HG03060 (cell line): ENCODE results near the gene CDIP1.
"Not testable (repeated sequence)": the region's sequence is repeated elsewhere in the genome, so short reads cannot be mapped to it uniquely, and the experiment has no call there.

Experiments
- ATAC-seq: cut with Tn5 transposase; IDR thresholded peaks from one replicate; pipeline ENCODE4 v1.9.1; 2021; ENCODE audit warnings: low read depth, moderate number of reproducible peaks; ENCODE audit not compliant: unreplicated experiment

CDIP1 gene

GRCh38 chr16:4538350-4539235 lies at the start of gene CDIP1:
Gene CDIP1, minus strand, starts transcription at chr16:4538773. Its CDS starts 24,643 bp downstream, at chr16:4514130.
- ATAC-seq: no peak

GRCh38 chr16:4586291-4586690 lies 47.7 kb upstream of the CDIP1 start:
- ATAC-seq: no peak

GRCh38 chr16:4583906-4584305 lies 45.3 kb upstream of the CDIP1 start:
- no peak for ATAC-seq

- ATAC-seq: no peak
These were observed 41.7 kb upstream of the CDIP1 start for GRCh38 chr16:4580250-4580649.

- no peak for ATAC-seq
These were observed 40.5 kb upstream of the CDIP1 start for GRCh38 chr16:4578961-4579530.

GRCh38 chr16:4576008-4576407 lies 37.4 kb upstream of the CDIP1 start:
- no peak for ATAC-seq

GRCh38 chr16:4574919-4575705 lies 36.5 kb upstream of the CDIP1 start:
- ATAC-seq: no peak

GRCh38 chr16:4573926-4574325 lies 35.4 kb upstream of the CDIP1 start:
- not testable (repeated sequence) for ATAC-seq

- no peak for ATAC-seq
These were observed 34.1 kb upstream of the CDIP1 start for GRCh38 chr16:4572715-4573114.

GRCh38 chr16:4570688-4571321 lies 32.2 kb upstream of the CDIP1 start:
- no peak for ATAC-seq

- no peak for ATAC-seq
These were observed 31.5 kb upstream of the CDIP1 start for GRCh38 chr16:4570086-4570485.

- ATAC-seq: no peak
These were observed 27.6 kb upstream of the CDIP1 start for GRCh38 chr16:4566144-4566543.

GRCh38 chr16:4564661-4565267 lies 26.2 kb upstream of the CDIP1 start:
- ATAC-seq: no peak

GRCh38 chr16:4561596-4561995 lies 23.0 kb upstream of the CDIP1 start:
- no peak for ATAC-seq

- no peak for ATAC-seq
These were observed 19.4 kb upstream of the CDIP1 start for GRCh38 chr16:4557973-4558372.

GRCh38 chr16:4556580-4556979 lies 18.0 kb upstream of the CDIP1 start:
- no peak for ATAC-seq

- ATAC-seq: no peak
These were observed 17.5 kb upstream of the CDIP1 start, which contains the start of gene C16orf96 for GRCh38 chr16:4556112-4556511. Gene C16orf96, plus strand, starts transcription at chr16:4556340. Its CDS starts 150 bp downstream, at chr16:4556490.

GRCh38 chr16:4552541-4552940 lies 14.0 kb upstream of the CDIP1 start:
- ATAC-seq: no peak

- no peak for ATAC-seq
These were observed 12.0 kb upstream of the CDIP1 start for GRCh38 chr16:4550591-4550990.

- ATAC-seq: no peak
These were observed 9.6 kb upstream of the CDIP1 start for GRCh38 chr16:4548124-4548523.
